SK-N-SH treated with all-trans-retinoic acid at 6 μM for 48 hours (cell line): ENCODE results near the gene TGDS.

Experiments used
- ATAC-seq: fragments of 200-7000 bp; cut with Tn5 transposase; 3 replicates; pipeline ENCODE4 v1.9.1; 2020; ENCODE audit warnings: mild to moderate bottlenecking, moderate library complexity
- ARNTL ChIP-seq: fragments of 450-650 bp; formaldehyde crosslinking; IDR thresholded peaks from 2 replicates; pipeline ENCODE4 v1.5.0; 2020; ENCODE audit warnings: low read depth, mild to moderate bottlenecking, moderate library complexity, borderline replicate concordance
- BACH2 ChIP-seq: fragments of 250-450 bp; sonication (Bioruptor Pico); IDR thresholded peaks from 2 replicates; pipeline ENCODE4 v1.9.0; 2021; ENCODE audit warnings: mild to moderate bottlenecking, borderline replicate concordance
- CREB5 ChIP-seq: fragments of 250-450 bp; sonication (Bioruptor Pico); IDR thresholded peaks from 2 replicates; pipeline ENCODE4 v1.5.1; 2020; ENCODE audit warnings: low read depth, mild to moderate bottlenecking, moderate library complexity
- CSDC2 ChIP-seq: fragments of 250-450 bp; sonication (Bioruptor Pico); IDR thresholded peaks from 2 replicates; pipeline ENCODE4 v1.5.0; 2020; ENCODE audit warnings: mild to moderate bottlenecking, moderate library complexity
- CSRNP3 ChIP-seq: fragments of 250-450 bp; sonication (Bioruptor Pico); IDR thresholded peaks from 2 replicates; pipeline ENCODE4 v1.5.1; 2021; ENCODE audit warnings: mild to moderate bottlenecking, moderate library complexity
- ESRRG ChIP-seq: fragments of 250-450 bp; sonication (Bioruptor Pico); IDR thresholded peaks from 2 replicates; pipeline ENCODE4 v1.6.1; 2021; ENCODE audit warnings: mild to moderate bottlenecking
- GLIS3 ChIP-seq: fragments of 250-450 bp; sonication (Bioruptor Pico); IDR thresholded peaks from 2 replicates; pipeline ENCODE4 v1.5.0; 2020; ENCODE audit warnings: mild to moderate bottlenecking, moderate library complexity
- ISL1 ChIP-seq: fragments of 250-450 bp; sonication (Bioruptor Pico); IDR thresholded peaks from 2 replicates; pipeline ENCODE4 v2.1.2; 2022; ENCODE audit warnings: mild to moderate bottlenecking, moderate library complexity
- OSR1 ChIP-seq: fragments of 250-450 bp; sonication (Bioruptor Pico); IDR thresholded peaks from 2 replicates; pipeline ENCODE4 v1.8.0; 2022; ENCODE audit warnings: moderate library complexity, mild to moderate bottlenecking, inconsistent platforms
- PATZ1 ChIP-seq: fragments of 250-450 bp; sonication (Bioruptor Pico); IDR thresholded peaks from 2 replicates; pipeline ENCODE4 v1.8.0; 2020; ENCODE audit warnings: mild to moderate bottlenecking, moderate library complexity, borderline replicate concordance
- POU6F1 ChIP-seq: fragments of 250-450 bp; sonication (Bioruptor Pico); IDR thresholded peaks from 2 replicates; pipeline ENCODE4 v1.8.0; 2021; ENCODE audit warnings: low read depth, mild to moderate bottlenecking, moderate library complexity, borderline replicate concordance
- PPARA ChIP-seq: fragments of 250-450 bp; sonication (Bioruptor Pico); IDR thresholded peaks from 2 replicates; pipeline ENCODE4 v1.5.0; 2020; ENCODE audit warnings: mild to moderate bottlenecking, borderline replicate concordance
- RARB ChIP-seq: fragments of 250-450 bp; sonication (Bioruptor Pico); IDR thresholded peaks from 2 replicates; pipeline ENCODE4 v1.8.0; 2021; ENCODE audit warnings: mild to moderate bottlenecking, moderate library complexity
- SNAI2 ChIP-seq: fragments of 250-450 bp; sonication (Bioruptor Pico); IDR thresholded peaks from 2 replicates; pipeline ENCODE4 v1.5.0; 2020; ENCODE audit warnings: mild to moderate bottlenecking, moderate library complexity
- TCF4 ChIP-seq: fragments of 250-450 bp; sonication (Bioruptor Pico); IDR thresholded peaks from 2 replicates; pipeline ENCODE4 v1.8.0; 2021; ENCODE audit warnings: mild to moderate bottlenecking, moderate library complexity, borderline replicate concordance
- TOX ChIP-seq: fragments of 250-450 bp; sonication (Bioruptor Pico); IDR thresholded peaks from 2 replicates; pipeline ENCODE4 v1.8.0; 2021; ENCODE audit warnings: mild to moderate bottlenecking, moderate library complexity, borderline replicate concordance
- TSHZ2 ChIP-seq: fragments of 250-450 bp; sonication (Bioruptor Pico); IDR thresholded peaks from 2 replicates; pipeline ENCODE4 v1.5.0; 2020; ENCODE audit warnings: mild to moderate bottlenecking, moderate library complexity
- ZC3H10 ChIP-seq: fragments of 250-450 bp; sonication (Bioruptor Pico); IDR thresholded peaks from 2 replicates; pipeline ENCODE4 v1.5.1; 2021; ENCODE audit warnings: mild to moderate bottlenecking, moderate library complexity
- ZFP3 ChIP-seq: fragments of 250-450 bp; sonication (Bioruptor Pico); IDR thresholded peaks from 2 replicates; pipeline ENCODE4 v1.5.0; 2020; ENCODE audit warnings: mild to moderate bottlenecking, moderate library complexity
- ZFP30 ChIP-seq: fragments of 450-650 bp; formaldehyde crosslinking; IDR thresholded peaks from 2 replicates; pipeline ENCODE4 v1.5.0; 2022; ENCODE audit warnings: mild to moderate bottlenecking, moderate library complexity
- ZNF565 ChIP-seq: fragments of 450-650 bp; formaldehyde crosslinking; conservative IDR thresholded peaks from 2 replicates; pipeline ENCODE4 v1.5.0; 2020; ENCODE audit warnings: low read depth, mild to moderate bottlenecking, moderate library complexity
- ZNF70 ChIP-seq: fragments of 450-650 bp; formaldehyde crosslinking; IDR thresholded peaks from 2 replicates; pipeline ENCODE4 v1.5.0; 2020; ENCODE audit warnings: mild to moderate bottlenecking, moderate library complexity
- ZNF8 ChIP-seq: fragments of 450-650 bp; formaldehyde crosslinking; IDR thresholded peaks from 2 replicates; pipeline ENCODE4 v1.5.0; 2020; ENCODE audit warnings: mild to moderate bottlenecking, moderate library complexity

Gene TGDS

GRCh38 chr13:94561126-94561525, 34.8 kb downstream of the TGDS start:
- TF ChIP-seq BACH2 (CRISPR knock-in tag) = no peak
- no peak for TF ChIP-seq CSDC2
- TF ChIP-seq ARNTL = no peak
- no peak for TF ChIP-seq GLIS3 (CRISPR knock-in tag)
- TF ChIP-seq ZNF70 (CRISPR knock-in tag) = no peak
- TF ChIP-seq POU6F1 (CRISPR knock-in tag) = no peak
- no peak for TF ChIP-seq OSR1 (CRISPR knock-in tag)
- TF ChIP-seq TCF4 (CRISPR knock-in tag) = no peak
- TF ChIP-seq ZC3H10 (CRISPR knock-in tag) = no peak
- TF ChIP-seq PATZ1 (CRISPR knock-in tag) = no peak
- no peak for TF ChIP-seq ZNF565 (CRISPR knock-in tag)
- no peak for TF ChIP-seq SNAI2 (CRISPR knock-in tag)
- no peak for TF ChIP-seq ZNF8 (CRISPR knock-in tag)
- no peak for TF ChIP-seq PPARA
- no peak for TF ChIP-seq CREB5 (CRISPR knock-in tag)
- TF ChIP-seq ISL1 (CRISPR knock-in tag) = no peak
- TF ChIP-seq ESRRG (CRISPR knock-in tag) = no peak
- TF ChIP-seq RARB (CRISPR knock-in tag) = no peak
- TF ChIP-seq, all 23 proteins: peak for 0
- ATAC-seq = no peak

GRCh38 chr13:94560116-94560515, 35.8 kb downstream of the TGDS start:
- no peak for ATAC-seq
- TF ChIP-seq ZFP3 (no peak), CSRNP3 (CRISPR knock-in tag) (no peak), PPARA (no peak), OSR1 (CRISPR knock-in tag) (no peak), ZFP30 (CRISPR knock-in tag) (no peak), TSHZ2 (CRISPR knock-in tag) (no peak), ZNF565 (CRISPR knock-in tag) (no peak), ESRRG (CRISPR knock-in tag) (no peak), SNAI2 (CRISPR knock-in tag) (no peak), RARB (CRISPR knock-in tag) (no peak), ISL1 (CRISPR knock-in tag) (no peak), CSDC2 (no peak), ARNTL (no peak), GLIS3 (CRISPR knock-in tag) (no peak)

- no peak for ATAC-seq
- no peak for TF ChIP-seq CSDC2
- TF ChIP-seq ZFP30 (CRISPR knock-in tag) = no peak
- TF ChIP-seq POU6F1 (CRISPR knock-in tag) = no peak
- no peak for TF ChIP-seq GLIS3 (CRISPR knock-in tag)
- no peak for TF ChIP-seq CREB5 (CRISPR knock-in tag)
- no peak for TF ChIP-seq ISL1 (CRISPR knock-in tag)
- TF ChIP-seq SNAI2 (CRISPR knock-in tag) = no peak
- no peak for TF ChIP-seq ZNF565 (CRISPR knock-in tag)
- no peak for TF ChIP-seq ZFP3
- TF ChIP-seq TOX (CRISPR knock-in tag) = no peak
- no peak for TF ChIP-seq ZNF8 (CRISPR knock-in tag)
- no peak for TF ChIP-seq CSRNP3 (CRISPR knock-in tag)
- TF ChIP-seq PPARA = no peak
- no peak for TF ChIP-seq OSR1 (CRISPR knock-in tag)
Measured at GRCh38 chr13:94559222-94559795, 36.6 kb downstream of the TGDS start.
